Measurements from ENCODE around the gene RPS5. TPM values are rescaled to one million over a fixed set of nuclear protein-coding genes. Genes with fewer than 3 reads are reported as not detected.

RPS5 gene
- total RNA-seq, 1 donor from 2014 or later = 1,974 TPM

GRCh38 chr19:58398545-58398944, 11.5 kb downstream of the RPS5 start:
- TF ChIP-seq, protein P1, sequence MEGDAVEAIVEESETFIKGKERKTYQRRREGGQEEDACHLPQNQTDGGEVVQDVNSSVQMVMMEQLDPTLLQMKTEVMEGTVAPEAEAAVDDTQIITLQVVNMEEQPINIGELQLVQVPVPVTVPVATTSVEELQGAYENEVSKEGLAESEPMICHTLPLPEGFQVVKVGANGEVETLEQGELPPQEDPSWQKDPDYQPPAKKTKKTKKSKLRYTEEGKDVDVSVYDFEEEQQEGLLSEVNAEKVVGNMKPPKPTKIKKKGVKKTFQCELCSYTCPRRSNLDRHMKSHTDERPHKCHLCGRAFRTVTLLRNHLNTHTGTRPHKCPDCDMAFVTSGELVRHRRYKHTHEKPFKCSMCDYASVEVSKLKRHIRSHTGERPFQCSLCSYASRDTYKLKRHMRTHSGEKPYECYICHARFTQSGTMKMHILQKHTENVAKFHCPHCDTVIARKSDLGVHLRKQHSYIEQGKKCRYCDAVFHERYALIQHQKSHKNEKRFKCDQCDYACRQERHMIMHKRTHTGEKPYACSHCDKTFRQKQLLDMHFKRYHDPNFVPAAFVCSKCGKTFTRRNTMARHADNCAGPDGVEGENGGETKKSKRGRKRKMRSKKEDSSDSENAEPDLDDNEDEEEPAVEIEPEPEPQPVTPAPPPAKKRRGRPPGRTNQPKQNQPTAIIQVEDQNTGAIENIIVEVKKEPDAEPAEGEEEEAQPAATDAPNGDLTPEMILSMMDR (IDR thresholded peaks at IDR 0.05) = no peak
- TF ChIP-seq POLR2AphosphoS5 (IDR thresholded peaks at IDR 0.05; ENCODE audit: insufficient read depth in 1 of 2, low read depth in 1 of 2) (no peak), POLR2A (IDR thresholded peaks at IDR 0.05) (no peak)
- intact Hi-C loops (cut with DNase I) = no loop called here
- peaks cover 3 to 16% of the 10 kb centered on the region in 2 donors for H3K36me3 ChIP-seq
- H3K4me1 ChIP-seq = peaks cover 35% of the 10 kb centered on the region
- no peak for DNase-seq (ENCODE audit: extremely low spot score in 2 of 2)
- no peak overlapping the region for H3K27ac ChIP-seq
- H3K27me3 ChIP-seq = no peaks in the 10 kb centered on the region
- no peaks in the 10 kb centered on the region for H3K9me3 ChIP-seq
- H3K4me3 ChIP-seq = no peak overlapping the region

DNA sequence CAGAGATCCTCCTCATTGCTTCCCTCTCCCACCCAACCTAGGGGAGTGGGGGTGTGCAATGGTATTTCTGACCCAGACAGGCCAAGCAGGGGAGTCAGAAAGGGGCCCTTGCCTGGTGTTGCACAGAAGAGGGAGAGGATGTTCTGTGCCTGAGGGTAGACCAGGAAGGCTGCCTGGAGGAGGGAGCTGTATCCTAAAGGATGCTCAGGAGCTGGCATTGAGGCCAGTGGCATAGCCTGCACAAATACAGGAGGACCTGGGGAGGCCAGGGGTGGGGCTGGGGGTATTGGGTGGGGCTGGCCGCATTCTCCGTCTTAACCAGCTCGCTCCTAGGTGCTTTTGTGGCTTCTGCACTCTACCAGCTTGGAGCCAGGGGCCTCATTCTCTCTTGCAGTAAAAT, 12.8 kb downstream of the RPS5 start:
- Histone ChIP-seq H3K4me3 (no peak overlapping the region), H3K36me3 (peaks cover 0 to 2% of the 10 kb centered on the region in 2 donors), H3K27me3 (no peaks in the 10 kb centered on the region), H3K27ac (no peak overlapping the region), H3K4me1 (peaks cover 34% of the 10 kb centered on the region), H3K9me3 (no peaks in the 10 kb centered on the region)
- intact Hi-C loops (cut with DNase I) = no loop called here
- DNase-seq (ENCODE audit: extremely low spot score in 2 of 2) = no peak
- no peak for TF ChIP-seq POLR2AphosphoS5 (IDR thresholded peaks at IDR 0.05; ENCODE audit: insufficient read depth in 1 of 2, low read depth in 1 of 2)
- TF ChIP-seq POLR2A (IDR thresholded peaks at IDR 0.05) = no peak
- TF ChIP-seq, protein P1 (IDR thresholded peaks at IDR 0.05) = no peak

DNA sequence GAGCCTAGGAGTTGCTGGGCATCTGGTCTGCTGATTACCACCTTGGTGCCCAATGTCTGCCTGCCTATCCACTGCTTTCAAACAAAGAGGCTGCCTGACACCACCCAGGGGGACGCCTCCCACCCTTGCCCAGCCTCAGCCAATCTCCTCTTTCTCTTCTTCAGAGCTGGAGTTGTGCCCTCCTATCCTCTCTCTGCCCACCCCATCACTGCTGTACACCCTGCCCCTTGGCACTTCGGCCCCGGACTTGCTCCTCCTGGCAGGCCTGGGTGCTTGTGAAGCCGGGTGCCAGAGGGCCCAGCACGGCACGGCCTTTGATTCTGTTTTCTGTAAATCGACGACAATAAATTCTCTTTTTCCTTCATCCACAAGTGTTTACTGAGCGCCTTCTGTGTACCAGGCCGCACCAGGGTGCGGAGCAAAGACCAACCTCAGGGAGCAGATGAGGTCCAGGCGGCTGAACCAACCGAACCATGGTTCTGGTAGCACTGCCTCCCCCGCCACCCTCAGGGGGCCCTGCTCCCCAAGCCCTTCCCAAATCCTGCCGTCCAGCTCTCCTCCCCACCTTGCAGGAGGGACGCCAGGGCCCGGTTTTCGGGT, 13.3 kb downstream of the RPS5 start:
- TF ChIP-seq, protein P1 (IDR thresholded peaks at IDR 0.05) = no peak
- TF ChIP-seq POLR2AphosphoS5 (IDR thresholded peaks at IDR 0.05; ENCODE audit: insufficient read depth in 1 of 2, low read depth in 1 of 2) = no peak
- Histone ChIP-seq H3K36me3 (no peaks in the 10 kb centered on the region), H3K27ac (no peak overlapping the region), H3K27me3 (no peaks in the 10 kb centered on the region), H3K4me3 (peak overlapping the region; percentile 56 to 57), H3K9me3 (no peaks in the 10 kb centered on the region), H3K4me1 (peaks cover 29% of the 10 kb centered on the region)
- intact Hi-C loops (cut with DNase I) = no loop called here
- no peak for DNase-seq (ENCODE audit: extremely low spot score in 2 of 2)

- Histone ChIP-seq H3K4me3 (peak overlapping the region; percentile 56 to 57), H3K36me3 (no peaks in the 10 kb centered on the region), H3K27me3 (no peaks in the 10 kb centered on the region), H3K4me1 (peaks cover 29% of the 10 kb centered on the region), H3K9me3 (no peaks in the 10 kb centered on the region), H3K27ac (peak overlapping the region; percentile 57)
- DNase-seq (ENCODE audit: extremely low spot score in 2 of 2) = peak; percentile 99
- TF ChIP-seq, protein P1 (IDR thresholded peaks at IDR 0.05) = no peak
- TF ChIP-seq POLR2AphosphoS5 (IDR thresholded peaks at IDR 0.05; ENCODE audit: insufficient read depth in 1 of 2, low read depth in 1 of 2) = peak; percentile 85 to 94
- peak in 1 of 2 donors; percentile 38 for TF ChIP-seq POLR2A (IDR thresholded peaks at IDR 0.05)
- intact Hi-C loops (cut with DNase I) = no loop called here
Measured at GRCh38 chr19:58400916-58401839, 14.1 kb downstream of the RPS5 start.
